Upper lobe of right lung (tissue), 1 donor: ENCODE results near the gene GNG12. TPM values are rescaled to one million over a fixed set of nuclear protein-coding genes. Genes with fewer than 3 reads are reported as not detected.
A peak's percentile ranks its signal among the peaks of the same experiment; 100 is the strongest.

Source experiments
- ATAC-seq: fragments of 200-7000 bp; cut with Tn5 transposase; one replicate; pipeline ENCODE4 v1.9.1; 2020; ENCODE audit warnings: mild to moderate bottlenecking, moderate library complexity
- DNase-seq: peaks from one replicate; pipeline ENCODE4 v3.0.0-alpha.2; 2020
- H3K27ac ChIP-seq: fragments of 200-600 bp; one replicate; pipeline ENCODE4 v1.8.0; 2022
- H3K27me3 ChIP-seq: fragments of 200-600 bp; one replicate; pipeline ENCODE4 v1.8.0; 2022; ENCODE audit warnings: mild to moderate bottlenecking
- H3K36me3 ChIP-seq: fragments of 200-600 bp; one replicate; pipeline ENCODE4 v1.8.0; 2022
- H3K4me1 ChIP-seq: fragments of 200-600 bp; one replicate; pipeline ENCODE4 v1.8.0; 2022
- H3K4me3 ChIP-seq: fragments of 200-600 bp; one replicate; pipeline ENCODE4 v1.8.0; 2022; ENCODE audit warnings: mild to moderate bottlenecking
- H3K9me3 ChIP-seq: fragments of 200-600 bp; one replicate; pipeline ENCODE4 v1.8.0; 2022
- CTCF ChIP-seq: fragments of 200-600 bp; IDR thresholded peaks from one replicate; pipeline ENCODE4 v1.8.0; 2022; ENCODE audit warnings: antibody characterized with exemption
- intact Hi-C: fragments of 100-400 bp; cut with DNase I; formaldehyde crosslinking; loops from one replicate; pipeline ENCODE4 v1.11.0; 2022
- total RNA-seq: library from RNA; stranded (reverse); fragmentation: NEBNext Ultra II Directional; extraction: Animal tissue kit (Norgen Biotek cat#: 25700); gene quantifications from one replicate; pipeline ENCODE4 v1.2.1, GENCODE V29; 2021
- donor health status: DM: no; HTN: yes; CAD: no; lungs with severe emphysema.

Gene GNG12
- total RNA-seq, 1 donor from 2014 or later: 59.8 TPM

DNA sequence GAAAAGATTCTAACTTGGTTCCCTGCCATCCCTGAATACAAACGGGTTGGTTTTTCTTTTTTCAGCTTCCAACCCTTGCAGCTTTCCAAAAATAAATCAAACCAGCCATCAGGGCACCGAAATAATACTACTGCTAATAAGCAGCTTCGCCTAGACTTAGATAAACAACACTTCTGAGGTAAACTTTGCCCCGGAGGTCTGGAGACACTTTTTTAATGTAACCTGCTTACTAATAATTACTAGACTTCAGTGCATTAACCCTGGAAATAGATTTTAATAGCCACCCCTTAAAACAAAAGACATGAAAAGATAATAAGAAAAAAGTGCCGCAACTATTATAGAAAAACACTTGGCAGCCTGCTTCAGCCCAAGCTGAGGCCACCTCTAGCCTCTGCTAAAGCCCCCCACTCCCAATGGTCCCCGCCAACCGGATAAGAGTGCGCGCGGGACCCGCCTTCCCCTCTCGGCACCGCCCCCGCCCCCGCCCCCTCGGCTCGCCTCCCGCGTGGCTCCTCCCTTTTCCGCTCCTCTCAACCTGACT, 148.7 kb downstream of the GNG12 start:
- H3K4me1 ChIP-seq: peaks cover 22% of the 10 kb centered on the region
- H3K9me3 ChIP-seq: no peaks in the 10 kb centered on the region
- no peak overlapping the region for H3K27ac ChIP-seq
- ATAC-seq (no peak), DNase-seq (no peak)
- intact Hi-C loops: no loop called here
- H3K4me3 ChIP-seq: peak overlapping the region; percentile 91
- no peak for TF ChIP-seq CTCF
- peaks cover 21% of the 10 kb centered on the region for H3K36me3 ChIP-seq
- H3K27me3 ChIP-seq: no peaks in the 10 kb centered on the region

GRCh38 chr1:67683766-67684525, 149.3 kb downstream of the GNG12 start:
- peak overlapping the region; percentile 91 for H3K4me3 ChIP-seq
- intact Hi-C loops: no loop called here
- H3K27ac ChIP-seq: no peak overlapping the region
- peaks cover 14% of the 10 kb centered on the region for H3K36me3 ChIP-seq
- H3K9me3 ChIP-seq: no peaks in the 10 kb centered on the region
- H3K4me1 ChIP-seq: peaks cover 22% of the 10 kb centered on the region
- no peak for TF ChIP-seq CTCF
- no peak for DNase-seq
- H3K27me3 ChIP-seq: no peaks in the 10 kb centered on the region
- no peak for ATAC-seq

DNA sequence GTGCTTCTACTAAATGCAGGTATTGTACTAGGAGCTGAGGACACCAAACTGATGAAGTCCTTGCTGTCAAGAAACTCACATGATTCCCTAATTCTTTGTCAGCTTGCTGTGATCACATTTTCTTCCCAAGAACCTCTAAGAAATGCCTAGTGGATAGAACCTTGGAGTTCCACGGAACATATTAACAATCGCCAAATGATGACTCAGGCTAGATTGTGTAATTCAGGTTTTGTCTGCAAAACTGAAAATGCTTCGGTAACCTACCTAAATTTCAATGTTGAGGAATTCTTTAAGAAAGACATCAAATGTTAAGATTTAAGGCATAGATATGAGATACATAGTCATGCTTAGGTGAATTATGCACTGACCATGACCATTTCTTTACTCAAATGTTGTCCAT, 150.0 kb downstream of the GNG12 start:
- no peak for DNase-seq
- Histone ChIP-seq H3K4me1 (peaks cover 22% of the 10 kb centered on the region), H3K27me3 (no peaks in the 10 kb centered on the region), H3K36me3 (peaks cover 9% of the 10 kb centered on the region), H3K9me3 (no peaks in the 10 kb centered on the region), H3K27ac (no peak overlapping the region), H3K4me3 (no peak overlapping the region)
- no peak for TF ChIP-seq CTCF
- ATAC-seq: no peak
- intact Hi-C loops: no loop called here

DNA sequence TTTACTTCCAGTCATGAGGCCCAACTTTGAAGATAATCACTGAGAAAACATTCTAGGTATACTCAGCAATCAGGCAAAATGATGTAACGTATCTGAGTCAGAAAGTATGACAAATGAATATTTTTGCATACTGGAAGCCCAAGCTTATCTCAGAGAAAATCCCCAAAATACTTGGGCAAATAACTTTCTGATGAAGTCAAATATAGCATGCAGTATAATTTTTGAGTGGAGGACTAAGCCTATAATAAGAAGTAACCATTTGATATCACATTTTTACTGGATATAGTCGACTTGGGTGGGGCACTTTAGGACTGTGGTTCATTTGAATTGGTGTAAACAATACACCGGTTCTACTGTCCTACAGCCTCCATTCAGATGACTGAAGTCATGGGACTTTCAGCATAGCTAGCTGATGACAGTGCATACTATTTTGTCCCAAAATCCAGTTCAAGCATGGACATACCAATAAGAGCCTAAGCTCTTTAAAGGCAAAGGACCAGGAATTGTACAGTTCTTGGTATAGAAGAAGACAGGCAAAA, 150.5 kb downstream of the GNG12 start:
- intact Hi-C loops: no loop called here
- Histone ChIP-seq H3K27me3 (no peaks in the 10 kb centered on the region), H3K27ac (no peak overlapping the region), H3K36me3 (peaks cover 3% of the 10 kb centered on the region), H3K9me3 (no peaks in the 10 kb centered on the region), H3K4me3 (no peak overlapping the region), H3K4me1 (peaks cover 19% of the 10 kb centered on the region)
- no peak for TF ChIP-seq CTCF
- DNase-seq (no peak), ATAC-seq (no peak)

DNA sequence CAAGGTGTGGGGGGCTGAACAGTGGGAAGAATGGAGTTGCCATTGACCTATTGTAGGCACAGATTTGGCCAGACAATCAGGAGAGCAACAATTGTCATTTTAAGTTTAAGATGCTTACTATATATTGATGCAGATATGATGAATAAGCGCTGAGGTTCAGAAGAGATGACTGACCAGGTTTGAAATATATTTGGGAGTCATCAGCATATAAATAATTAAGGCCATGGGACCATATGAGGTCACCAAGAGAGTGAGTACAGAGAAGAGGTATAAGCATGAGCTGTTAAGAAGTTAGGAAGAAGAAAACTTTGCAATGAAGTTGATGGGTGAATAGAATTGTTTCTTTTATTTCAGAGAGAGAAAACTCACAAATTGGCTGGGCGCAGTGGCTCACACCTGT, 152.8 kb downstream of the GNG12 start:
- Histone ChIP-seq H3K36me3 (no peaks in the 10 kb centered on the region), H3K27ac (no peak overlapping the region), H3K27me3 (no peaks in the 10 kb centered on the region), H3K4me3 (no peak overlapping the region), H3K9me3 (no peaks in the 10 kb centered on the region), H3K4me1 (peaks cover 7% of the 10 kb centered on the region)
- no peak for ATAC-seq
- intact Hi-C loops: no loop called here
- DNase-seq: no peak
- no peak for TF ChIP-seq CTCF
